Endodermal cell (in vitro differentiated cells): Measurements from ENCODE around the gene PARL. TPM values are rescaled to one million over a fixed set of nuclear protein-coding genes. Genes with fewer than 3 reads are reported as not detected.

Experiments used
- DNase-seq: peaks from one replicate; pipeline ENCODE4 v3.0.0-alpha.2; 2017
- H3K27ac ChIP-seq: 2 replicates; pipeline ENCODE4 v1.5.1; 2013; ENCODE audit warnings: mild to moderate bottlenecking, low read depth, low read length, moderate library complexity
- H3K27me3 ChIP-seq: 2 replicates; pipeline ENCODE4 v1.6.1; 2013; ENCODE audit warnings: mild to moderate bottlenecking, low read length, moderate library complexity; ENCODE audit not compliant: insufficient read depth, control insufficient read depth, poor library complexity, severe bottlenecking
- H3K36me3 ChIP-seq: 2 replicates; pipeline ENCODE4 v1.7.0; 2013; ENCODE audit warnings: mild to moderate bottlenecking, low read length, moderate library complexity; ENCODE audit not compliant: control insufficient read depth, insufficient read depth
- H3K4me1 ChIP-seq: one replicate; pipeline ENCODE4 v1.7.0; 2013; ENCODE audit warnings: low read length; ENCODE audit not compliant: control insufficient read depth, insufficient read depth
- H3K4me3 ChIP-seq: 2 replicates; pipeline ENCODE4 v1.5.1; 2013; ENCODE audit warnings: mild to moderate bottlenecking, low read length, moderate library complexity
- H3K9ac ChIP-seq: 2 replicates; pipeline ENCODE4 v1.6.1; 2013; ENCODE audit warnings: mild to moderate bottlenecking, low read length, moderate library complexity; ENCODE audit not compliant: poor library complexity, severe bottlenecking; ENCODE audit errors: extremely low read depth
- H3K9me3 ChIP-seq: 2 replicates; pipeline ENCODE4 v1.6.1; 2013; ENCODE audit warnings: mild to moderate bottlenecking, low read length, moderate library complexity; ENCODE audit not compliant: control insufficient read depth
- H3K27ac Mint-ChIP-seq: 2 replicates; pipeline ENCODE4 v1.8.0; 2020; ENCODE audit warnings: mixed read lengths
- H3K27me3 Mint-ChIP-seq: 2 replicates; pipeline ENCODE4 v1.8.0; 2021; ENCODE audit warnings: mild to moderate bottlenecking, mixed read lengths; ENCODE audit not compliant: insufficient read depth
- H3K36me3 Mint-ChIP-seq: 2 replicates; pipeline ENCODE4 v1.8.0; 2020; ENCODE audit warnings: low read depth, mixed read lengths
- H3K4me1 Mint-ChIP-seq: 2 replicates; pipeline ENCODE4 v1.8.0; 2020; ENCODE audit warnings: mixed read lengths
- H3K4me3 Mint-ChIP-seq: 2 replicates; pipeline ENCODE4 v1.8.0; 2020; ENCODE audit warnings: mild to moderate bottlenecking, moderate library complexity, mixed read lengths
- H3K9me3 Mint-ChIP-seq: 2 replicates; pipeline ENCODE4 v1.8.0; 2020; ENCODE audit warnings: mild to moderate bottlenecking, mixed read lengths
- WGBS, 2 experiments: methylation state at CpG; one replicate each; pipeline versions ENCODE4 v1.1.5 to v1.1.7; 2013; ENCODE audit warnings: missing lambda C conversion rate in 2 of 2, mixed read lengths in 1 of 2; ENCODE audit not compliant: insufficient coverage in 1 of 2, insufficient read length in 1 of 2; 5-methylcytosine and 5-hydroxymethylcytosine counted together
- total RNA-seq, 2 donors: library from RNA; stranded (reverse); fragmentation: NEBNext Ultra II Directional in 1 of 2; extraction: Animal tissue kit (Norgen Biotek cat#: 25700) in 1 of 2; gene quantifications; 2 replicates in 1 of 2; 3 replicates in 1 of 2; pipeline ENCODE4 v1.2.1, GENCODE V29; 2021
- TF ChIP-seq, protein P1 (sequence below): fragments of 200-600 bp; sonication (generic); conservative IDR thresholded peaks from 2 replicates; pipeline ENCODE4 v1.5.0; 2021; ENCODE audit warnings: antibody characterized with exemption, mild to moderate bottlenecking

Gene PARL
- total RNA-seq, 2 donors from 2014 or later: 77.3 to 83.0 TPM

DNA sequence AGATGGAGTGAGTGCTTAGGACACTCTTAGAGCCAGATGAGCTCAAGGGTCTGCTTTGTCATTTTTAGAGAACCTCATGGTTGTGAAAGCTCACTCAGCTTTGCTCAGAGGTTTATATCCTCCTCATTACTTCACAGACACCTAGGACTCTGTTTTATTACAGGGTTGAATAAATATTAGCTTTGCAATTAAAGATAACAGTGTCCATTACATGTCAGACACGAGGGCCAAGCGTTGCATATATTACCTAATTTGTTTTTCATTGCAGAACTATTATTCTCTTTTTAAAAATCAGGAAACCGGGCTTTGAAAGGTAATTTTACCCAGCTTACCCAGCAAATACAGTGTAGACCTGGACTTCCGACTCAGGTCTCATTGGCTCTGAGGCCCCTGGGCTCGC, 75.4 kb downstream of the PARL start:
- Mint-ChIP-seq H3K36me3 (peaks cover 72% of the 10 kb centered on the region), H3K4me1 (no peaks in the 10 kb centered on the region), H3K9me3 (no peaks in the 10 kb centered on the region), H3K4me3 (no peak overlapping the region), H3K27ac (no peak overlapping the region), H3K27me3 (no peaks in the 10 kb centered on the region)
- Histone ChIP-seq H3K9ac (no peak overlapping the region), H3K27ac (no peak overlapping the region), H3K4me3 (no peak overlapping the region), H3K9me3 (no peaks in the 10 kb centered on the region), H3K36me3 (peaks cover 83% of the 10 kb centered on the region), H3K27me3 (no peaks in the 10 kb centered on the region), H3K4me1 (no peaks in the 10 kb centered on the region)
- TF ChIP-seq, protein P1, sequence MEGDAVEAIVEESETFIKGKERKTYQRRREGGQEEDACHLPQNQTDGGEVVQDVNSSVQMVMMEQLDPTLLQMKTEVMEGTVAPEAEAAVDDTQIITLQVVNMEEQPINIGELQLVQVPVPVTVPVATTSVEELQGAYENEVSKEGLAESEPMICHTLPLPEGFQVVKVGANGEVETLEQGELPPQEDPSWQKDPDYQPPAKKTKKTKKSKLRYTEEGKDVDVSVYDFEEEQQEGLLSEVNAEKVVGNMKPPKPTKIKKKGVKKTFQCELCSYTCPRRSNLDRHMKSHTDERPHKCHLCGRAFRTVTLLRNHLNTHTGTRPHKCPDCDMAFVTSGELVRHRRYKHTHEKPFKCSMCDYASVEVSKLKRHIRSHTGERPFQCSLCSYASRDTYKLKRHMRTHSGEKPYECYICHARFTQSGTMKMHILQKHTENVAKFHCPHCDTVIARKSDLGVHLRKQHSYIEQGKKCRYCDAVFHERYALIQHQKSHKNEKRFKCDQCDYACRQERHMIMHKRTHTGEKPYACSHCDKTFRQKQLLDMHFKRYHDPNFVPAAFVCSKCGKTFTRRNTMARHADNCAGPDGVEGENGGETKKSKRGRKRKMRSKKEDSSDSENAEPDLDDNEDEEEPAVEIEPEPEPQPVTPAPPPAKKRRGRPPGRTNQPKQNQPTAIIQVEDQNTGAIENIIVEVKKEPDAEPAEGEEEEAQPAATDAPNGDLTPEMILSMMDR: no peak
- WGBS, 2 experiments: 93 to 96% methylated on average over 4 to 5 of the region's 5 CpGs
- DNase-seq: no peak

DNA sequence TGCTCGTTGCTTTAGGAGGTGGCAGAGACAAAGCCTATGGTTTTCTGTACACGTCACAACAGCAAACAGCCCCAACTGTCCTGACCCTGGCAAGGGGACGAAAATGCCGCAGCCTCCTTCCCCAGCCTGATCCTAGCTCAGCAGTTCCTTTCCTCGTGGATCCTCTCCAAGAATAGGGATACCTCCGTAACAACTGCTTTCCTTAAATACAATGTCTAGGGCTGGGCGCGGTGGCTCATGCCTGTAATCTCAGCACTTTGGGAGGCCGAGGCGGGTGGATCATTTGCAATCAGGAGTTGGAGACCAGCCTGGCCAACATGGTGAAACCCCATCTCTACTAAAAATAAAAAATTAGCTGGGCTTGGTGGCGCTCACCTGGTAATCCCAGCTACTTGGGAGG, 76.3 kb downstream of the PARL start:
- H3K36me3 Mint-ChIP-seq: peaks cover 81% of the 10 kb centered on the region
- peaks cover 92% of the 10 kb centered on the region for H3K36me3 ChIP-seq
- no peaks in the 10 kb centered on the region for H3K4me1 Mint-ChIP-seq

DNA sequence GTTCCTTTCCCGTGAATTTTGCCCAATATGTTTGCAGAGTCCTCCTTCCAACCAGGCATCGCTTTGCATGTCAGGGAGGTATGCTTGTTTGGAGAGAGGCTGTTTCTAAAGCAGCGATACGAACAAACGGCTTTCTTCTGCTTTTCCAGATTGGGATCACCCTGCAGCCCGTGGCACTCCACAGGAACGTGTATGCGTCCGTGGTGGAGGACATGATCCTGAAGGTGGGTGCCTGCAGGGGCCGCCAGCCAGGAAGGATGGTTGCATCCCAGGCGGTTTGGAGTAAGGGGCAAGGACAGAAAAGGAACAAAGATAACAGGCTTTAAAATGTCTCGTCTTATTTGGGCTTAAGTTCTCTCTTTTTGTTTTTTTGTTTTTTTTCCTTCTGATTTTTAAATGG, 76.8 kb downstream of the PARL start:
- no peak for DNase-seq
- no peaks in the 10 kb centered on the region for H3K4me1 Mint-ChIP-seq
- H3K27me3 Mint-ChIP-seq: no peaks in the 10 kb centered on the region
- no peaks in the 10 kb centered on the region for H3K9me3 Mint-ChIP-seq
- Histone ChIP-seq H3K4me1 (no peaks in the 10 kb centered on the region), H3K36me3 (peaks cover 97% of the 10 kb centered on the region), H3K9ac (no peak overlapping the region), H3K9me3 (no peaks in the 10 kb centered on the region), H3K4me3 (no peak overlapping the region), H3K27me3 (no peaks in the 10 kb centered on the region), H3K27ac (no peak overlapping the region)
- H3K27ac Mint-ChIP-seq: no peak overlapping the region
- WGBS, 2 experiments: 97% methylated on average over 9 to 12 of the region's 12 CpGs
- TF ChIP-seq, protein P1: no peak
- no peak overlapping the region for H3K4me3 Mint-ChIP-seq
- H3K36me3 Mint-ChIP-seq: peaks cover 81% of the 10 kb centered on the region

More for the DNA sequence above, 76.3 kb downstream of the PARL start:
- Mint-ChIP-seq H3K27me3 (no peaks in the 10 kb centered on the region), H3K9me3 (no peaks in the 10 kb centered on the region), H3K4me3 (no peak overlapping the region), H3K27ac (no peak overlapping the region)
- no peak for DNase-seq
- no peak overlapping the region for H3K27ac ChIP-seq
- H3K27me3 ChIP-seq: no peaks in the 10 kb centered on the region
- no peak overlapping the region for H3K9ac ChIP-seq
- TF ChIP-seq, protein P1: no peak
- no peaks in the 10 kb centered on the region for H3K9me3 ChIP-seq
- H3K4me1 ChIP-seq: no peaks in the 10 kb centered on the region
- WGBS, 2 experiments: 94 to 96% methylated on average over 11 of the region's 11 CpGs
- no peak overlapping the region for H3K4me3 ChIP-seq
